ENCODE results near the gene ICAM2. TPM values are rescaled to one million over a fixed set of nuclear protein-coding genes. Genes with fewer than 3 reads are reported as not detected.

ICAM2 gene
- total and polyA plus RNA-seq, 12 donors = 25.2 to 117 (median 35.1) TPM

DNA sequence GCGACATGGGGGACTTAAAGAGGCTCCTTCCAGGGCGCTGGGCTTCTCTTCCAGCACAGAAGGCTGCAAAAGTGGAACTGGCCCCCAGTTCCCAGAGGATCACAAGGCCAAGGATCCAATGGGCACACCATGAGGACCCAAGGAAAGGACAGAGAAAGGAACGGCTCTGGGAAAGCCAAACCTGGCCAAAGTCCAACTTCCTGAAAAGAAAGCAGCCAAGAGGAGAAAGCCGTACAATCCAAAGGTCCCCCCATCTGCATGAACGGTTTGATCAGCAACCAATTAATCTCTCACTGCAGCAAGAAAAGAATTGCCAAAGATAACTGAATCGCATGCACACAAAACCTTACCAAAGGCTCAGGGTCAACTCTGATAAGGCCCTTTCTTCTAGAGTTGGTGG lies 19.8 kb upstream of the ICAM2 start:
- no peak overlapping the region for H3K27ac ChIP-seq
- no peak for DNase-seq
- no peaks in the 10 kb centered on the region for H3K4me1 ChIP-seq
- H3K27me3 ChIP-seq = no peaks in the 10 kb centered on the region
- TF ChIP-seq, protein P1, sequence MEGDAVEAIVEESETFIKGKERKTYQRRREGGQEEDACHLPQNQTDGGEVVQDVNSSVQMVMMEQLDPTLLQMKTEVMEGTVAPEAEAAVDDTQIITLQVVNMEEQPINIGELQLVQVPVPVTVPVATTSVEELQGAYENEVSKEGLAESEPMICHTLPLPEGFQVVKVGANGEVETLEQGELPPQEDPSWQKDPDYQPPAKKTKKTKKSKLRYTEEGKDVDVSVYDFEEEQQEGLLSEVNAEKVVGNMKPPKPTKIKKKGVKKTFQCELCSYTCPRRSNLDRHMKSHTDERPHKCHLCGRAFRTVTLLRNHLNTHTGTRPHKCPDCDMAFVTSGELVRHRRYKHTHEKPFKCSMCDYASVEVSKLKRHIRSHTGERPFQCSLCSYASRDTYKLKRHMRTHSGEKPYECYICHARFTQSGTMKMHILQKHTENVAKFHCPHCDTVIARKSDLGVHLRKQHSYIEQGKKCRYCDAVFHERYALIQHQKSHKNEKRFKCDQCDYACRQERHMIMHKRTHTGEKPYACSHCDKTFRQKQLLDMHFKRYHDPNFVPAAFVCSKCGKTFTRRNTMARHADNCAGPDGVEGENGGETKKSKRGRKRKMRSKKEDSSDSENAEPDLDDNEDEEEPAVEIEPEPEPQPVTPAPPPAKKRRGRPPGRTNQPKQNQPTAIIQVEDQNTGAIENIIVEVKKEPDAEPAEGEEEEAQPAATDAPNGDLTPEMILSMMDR (IDR thresholded peaks at IDR 0.05) = no peak
- H3K4me3 ChIP-seq = no peak overlapping the region
- intact Hi-C loops (cut with DNase I) = no loop called here
- H3K9me3 ChIP-seq = no peaks in the 10 kb centered on the region
- 66 to 76% methylated on average over 6 of the region's 6 CpGs for WGBS, 2 donors
- no peak for ATAC-seq
- peaks cover 0 to 67% (median 24%) of the 10 kb centered on the region in 9 donors for H3K36me3 ChIP-seq

DNA sequence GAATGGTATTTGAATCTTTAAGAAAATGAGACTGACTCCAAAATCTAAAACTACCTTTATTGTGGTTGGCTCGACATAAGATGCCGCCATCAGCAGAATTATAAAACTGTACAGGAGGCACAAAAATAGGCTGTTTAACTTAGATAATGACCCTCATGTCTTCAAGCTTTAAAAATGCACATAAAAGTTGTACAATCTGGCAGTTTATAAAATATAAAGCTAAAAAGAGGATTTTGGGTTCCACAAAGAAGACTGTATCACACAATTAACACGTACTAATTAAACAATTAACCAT lies 18.6 kb upstream of the ICAM2 start:
- WGBS, 2 donors = 97% methylated on average over 3 of the region's 3 CpGs
- Histone ChIP-seq H3K27ac (no peak overlapping the region), H3K36me3 (peaks cover 0 to 55% (median 13%) of the 10 kb centered on the region in 9 donors), H3K4me3 (no peak overlapping the region), H3K9me3 (no peaks in the 10 kb centered on the region), H3K27me3 (no peaks in the 10 kb centered on the region), H3K4me1 (no peaks in the 10 kb centered on the region)
- intact Hi-C loops (cut with DNase I) = no loop called here
- no peak for ATAC-seq
- TF ChIP-seq, protein P1 (IDR thresholded peaks at IDR 0.05) = no peak
- no peak for DNase-seq

DNA sequence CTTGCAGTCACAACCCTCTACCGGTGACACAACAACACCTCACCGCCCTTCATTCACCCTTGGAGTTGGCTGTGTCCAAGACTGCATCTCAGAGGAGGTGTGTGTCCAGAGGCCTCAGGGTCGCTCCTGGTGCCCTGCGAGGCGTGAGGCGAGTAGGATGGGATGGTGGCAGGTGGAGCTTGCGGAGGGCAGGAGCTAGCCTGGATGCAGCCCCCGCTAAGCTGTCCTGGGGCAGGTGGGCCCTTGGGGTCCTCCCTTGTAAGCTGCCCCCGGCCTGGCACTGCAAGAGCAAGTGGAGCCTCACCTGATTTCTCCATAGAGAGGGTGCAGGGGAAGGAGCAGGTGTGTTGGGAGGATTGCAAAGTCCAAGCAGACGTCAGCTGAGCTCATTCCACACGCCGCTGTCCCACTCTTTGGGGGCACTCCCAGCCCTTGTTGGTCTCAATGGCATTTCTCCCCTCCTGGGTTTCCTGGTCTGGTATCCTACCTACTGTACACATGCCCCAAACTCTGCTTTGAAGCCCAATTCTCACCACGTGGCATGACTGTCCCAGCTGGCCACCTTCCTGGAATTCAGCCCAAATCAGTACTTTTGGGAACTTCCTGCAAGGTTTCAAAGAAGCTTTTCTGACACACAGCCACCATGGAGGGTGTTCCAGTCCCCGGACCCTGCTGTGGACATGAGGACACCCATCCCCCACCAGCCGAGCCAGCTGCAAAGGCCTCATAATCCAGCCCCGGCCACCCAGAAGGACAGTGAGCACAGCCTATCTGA lies 18.1 kb upstream of the ICAM2 start:
- H3K27me3 ChIP-seq = no peaks in the 10 kb centered on the region
- DNase-seq (no peak), ATAC-seq (peak in 1 of 8 donors; percentile 22)
- H3K27ac ChIP-seq = no peak overlapping the region
- no peaks in the 10 kb centered on the region for H3K4me1 ChIP-seq
- 90% methylated on average over 16 of the region's 16 CpGs for WGBS, 2 donors
- TF ChIP-seq, protein P1 (IDR thresholded peaks at IDR 0.05) = no peak
- peaks cover 0 to 50% (median 8%) of the 10 kb centered on the region in 9 donors for H3K36me3 ChIP-seq
- intact Hi-C loops (cut with DNase I) = no loop called here
- no peaks in the 10 kb centered on the region for H3K9me3 ChIP-seq
- H3K4me3 ChIP-seq = no peak overlapping the region

DNA sequence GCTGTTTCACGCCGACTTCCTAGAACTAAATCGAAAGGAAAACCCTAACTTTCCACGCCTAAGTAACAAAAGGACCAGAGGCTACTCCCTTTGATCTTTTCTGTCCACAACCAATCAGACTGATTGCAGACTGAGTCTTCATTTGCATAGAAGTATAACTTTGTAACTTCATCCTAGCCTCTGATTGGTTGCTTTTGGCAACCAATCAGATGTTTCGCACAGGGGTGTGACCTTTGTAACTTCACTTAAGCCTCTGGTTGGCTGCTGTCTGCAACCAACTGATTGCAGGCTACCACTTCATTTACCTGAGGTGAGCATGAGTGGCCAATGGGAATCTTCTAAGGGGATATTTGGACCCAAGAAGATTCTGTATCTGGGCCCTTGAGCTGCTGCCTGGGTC lies 17.4 kb upstream of the ICAM2 start:
- TF ChIP-seq, protein P1 (IDR thresholded peaks at IDR 0.05) = no peak
- intact Hi-C loops (cut with DNase I) = no loop called here
- Histone ChIP-seq H3K9me3 (no peaks in the 10 kb centered on the region), H3K4me3 (no peak overlapping the region), H3K4me1 (no peaks in the 10 kb centered on the region), H3K27me3 (no peaks in the 10 kb centered on the region), H3K36me3 (peaks cover 0 to 43% (median 2%) of the 10 kb centered on the region in 9 donors), H3K27ac (no peak overlapping the region)
- DNase-seq (no peak), ATAC-seq (no peak)
- WGBS, 2 donors = 95 to 98% methylated on average over 5 of the region's 5 CpGs
